ENCODE results near the gene ZC3HAV1.
A peak's percentile ranks its signal among the peaks of the same experiment; 100 is the strongest.

The ZC3HAV1 gene

DNA sequence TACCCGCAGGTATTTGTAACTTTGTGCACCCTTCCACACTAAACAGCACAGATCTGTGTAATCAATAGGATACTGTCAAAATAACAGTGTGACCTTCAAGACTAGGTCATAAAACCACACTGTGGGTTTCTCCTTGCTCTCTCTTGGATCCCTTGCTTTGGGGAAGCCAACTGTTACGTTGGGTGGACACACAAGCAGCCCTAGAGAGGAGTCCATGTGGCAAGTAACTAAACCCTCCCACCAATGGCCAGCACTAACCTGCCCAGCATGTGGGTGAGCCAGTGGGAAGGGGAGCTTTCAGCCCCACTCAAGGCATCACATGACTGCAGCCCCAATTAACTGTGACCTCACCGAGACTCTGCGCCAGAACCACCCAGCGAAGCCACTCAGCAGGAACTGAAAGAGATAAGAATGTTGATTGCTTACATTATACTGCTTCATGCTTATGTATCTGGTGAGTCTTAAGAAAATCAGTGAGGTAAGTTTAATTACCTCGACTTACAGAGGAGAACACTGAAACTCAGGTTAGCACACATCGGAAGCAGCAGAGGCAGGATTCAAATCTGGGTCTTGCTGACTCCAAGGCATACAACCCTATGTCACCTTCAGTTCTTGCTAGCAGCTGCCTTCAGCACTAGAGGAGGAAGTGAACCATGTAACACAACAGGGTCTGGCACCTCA, 9.4 kb upstream of the ZC3HAV1 start (continued):
- no peak for TF ChIP-seq ZNF184 (tag by site-specific recombination; IDR thresholded peaks at IDR 0.05)
- 0 out of 2 replicates have a peak, but pooled peaks have one; percentile 12 for TF ChIP-seq ZNF843 (tag by site-specific recombination; IDR thresholded peaks at IDR 0.05)
- no peak; the same call in 1 of the 2 replicates for TF ChIP-seq KLF7 (tag by site-specific recombination; IDR thresholded peaks at IDR 0.05; ENCODE audit: borderline replicate concordance)
- TF ChIP-seq, protein P1, sequence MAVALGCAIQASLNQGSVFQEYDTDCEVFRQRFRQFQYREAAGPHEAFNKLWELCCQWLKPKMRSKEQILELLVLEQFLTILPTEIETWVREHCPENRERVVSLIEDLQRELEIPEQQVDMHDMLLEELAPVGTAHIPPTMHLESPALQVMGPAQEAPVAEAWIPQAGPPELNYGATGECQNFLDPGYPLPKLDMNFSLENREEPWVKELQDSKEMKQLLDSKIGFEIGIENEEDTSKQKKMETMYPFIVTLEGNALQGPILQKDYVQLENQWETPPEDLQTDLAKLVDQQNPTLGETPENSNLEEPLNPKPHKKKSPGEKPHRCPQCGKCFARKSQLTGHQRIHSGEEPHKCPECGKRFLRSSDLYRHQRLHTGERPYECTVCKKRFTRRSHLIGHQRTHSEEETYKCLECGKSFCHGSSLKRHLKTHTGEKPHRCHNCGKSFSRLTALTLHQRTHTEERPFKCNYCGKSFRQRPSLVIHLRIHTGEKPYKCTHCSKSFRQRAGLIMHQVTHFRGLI (tag by site-specific recombination; IDR thresholded peaks at IDR 0.05), result peak; percentile 38; the same call in 1 of the 2 replicates
- peak; percentile 73; the same call in 1 of the 2 replicates for TF ChIP-seq ZNF660 (tag by site-specific recombination; IDR thresholded peaks at IDR 0.05)
- TF ChIP-seq BCL11A (tag by site-specific recombination; IDR thresholded peaks at IDR 0.05; ENCODE audit: low read depth), result peak; percentile 57; the same call in 1 of the 2 replicates
- TF ChIP-seq FEZF1 (tag by site-specific recombination; IDR thresholded peaks at IDR 0.05), result 0 out of 2 replicates have a peak, but pooled peaks have one; percentile 23
- TF ChIP-seq ZNF366 (tag by site-specific recombination; conservative IDR thresholded peaks at IDR 0.05), result peak; percentile 59; the same call in 1 of the 2 replicates
- TF ChIP-seq ZIC2 (tag by site-specific recombination; IDR thresholded peaks at IDR 0.05), result peak; percentile 86
- TF ChIP-seq ZNF76 (tag by site-specific recombination; IDR thresholded peaks at IDR 0.05; ENCODE audit: borderline replicate concordance, low read depth), result no peak
- TF ChIP-seq ZNF670 (tag by site-specific recombination; IDR thresholded peaks at IDR 0.05; ENCODE audit: low read depth), result no peak
- 0 out of 2 replicates have a peak, but pooled peaks have one; percentile 38 for TF ChIP-seq ZNF610 (tag by site-specific recombination; IDR thresholded peaks at IDR 0.05; ENCODE audit: borderline replicate concordance)
- TF ChIP-seq ZFP69B (tag by site-specific recombination; IDR thresholded peaks at IDR 0.05), result no peak; the same call in 1 of the 2 replicates
- TF ChIP-seq, protein P2, sequence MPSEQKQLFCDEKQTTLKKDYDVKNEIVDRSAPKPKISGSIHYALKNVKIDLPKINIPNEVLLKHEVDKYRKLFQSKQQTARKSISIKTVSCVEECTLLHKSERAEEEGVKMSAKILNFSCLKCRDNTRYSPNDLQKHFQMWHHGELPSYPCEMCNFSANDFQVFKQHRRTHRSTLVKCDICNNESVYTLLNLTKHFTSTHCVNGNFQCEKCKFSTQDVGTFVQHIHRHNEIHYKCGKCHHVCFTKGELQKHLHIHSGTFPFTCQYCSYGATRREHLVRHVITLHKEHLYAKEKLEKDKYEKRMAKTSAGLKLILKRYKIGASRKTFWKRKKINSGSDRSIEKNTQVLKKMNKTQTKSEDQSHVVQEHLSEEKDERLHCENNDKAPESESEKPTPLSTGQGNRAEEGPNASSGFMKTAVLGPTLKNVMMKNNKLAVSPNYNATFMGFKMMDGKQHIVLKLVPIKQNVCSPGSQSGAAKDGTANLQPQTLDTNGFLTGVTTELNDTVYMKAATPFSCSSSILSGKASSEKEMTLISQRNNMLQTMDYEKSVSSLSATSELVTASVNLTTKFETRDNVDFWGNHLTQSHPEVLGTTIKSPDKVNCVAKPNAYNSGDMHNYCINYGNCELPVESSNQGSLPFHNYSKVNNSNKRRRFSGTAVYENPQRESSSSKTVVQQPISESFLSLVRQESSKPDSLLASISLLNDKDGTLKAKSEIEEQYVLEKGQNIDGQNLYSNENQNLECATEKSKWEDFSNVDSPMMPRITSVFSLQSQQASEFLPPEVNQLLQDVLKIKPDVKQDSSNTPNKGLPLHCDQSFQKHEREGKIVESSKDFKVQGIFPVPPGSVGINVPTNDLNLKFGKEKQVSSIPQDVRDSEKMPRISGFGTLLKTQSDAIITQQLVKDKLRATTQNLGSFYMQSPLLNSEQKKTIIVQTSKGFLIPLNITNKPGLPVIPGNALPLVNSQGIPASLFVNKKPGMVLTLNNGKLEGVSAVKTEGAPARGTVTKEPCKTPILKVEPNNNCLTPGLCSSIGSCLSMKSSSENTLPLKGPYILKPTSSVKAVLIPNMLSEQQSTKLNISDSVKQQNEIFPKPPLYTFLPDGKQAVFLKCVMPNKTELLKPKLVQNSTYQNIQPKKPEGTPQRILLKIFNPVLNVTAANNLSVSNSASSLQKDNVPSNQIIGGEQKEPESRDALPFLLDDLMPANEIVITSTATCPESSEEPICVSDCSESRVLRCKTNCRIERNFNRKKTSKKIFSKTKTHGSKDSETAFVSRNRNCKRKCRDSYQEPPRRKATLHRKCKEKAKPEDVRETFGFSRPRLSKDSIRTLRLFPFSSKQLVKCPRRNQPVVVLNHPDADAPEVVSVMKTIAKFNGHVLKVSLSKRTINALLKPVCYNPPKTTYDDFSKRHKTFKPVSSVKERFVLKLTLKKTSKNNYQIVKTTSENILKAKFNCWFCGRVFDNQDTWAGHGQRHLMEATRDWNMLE (tag by site-specific recombination; conservative IDR thresholded peaks at IDR 0.05; ENCODE audit: low read depth), result 0 out of 2 replicates have a peak, but pooled peaks have one; percentile 36
- TF ChIP-seq ZNF600 (tag by site-specific recombination; IDR thresholded peaks at IDR 0.05), result peak; percentile 93
- 0 out of 2 replicates have a peak, but pooled peaks have one; percentile 11 for TF ChIP-seq SCRT2 (tag by site-specific recombination; IDR thresholded peaks at IDR 0.05)
- peak; percentile 90 for TF ChIP-seq EGR2 (tag by site-specific recombination; IDR thresholded peaks at IDR 0.05; ENCODE audit: low read depth)
- peak; percentile 52 for TF ChIP-seq SP7 (tag by site-specific recombination; IDR thresholded peaks at IDR 0.05)
- TF ChIP-seq, protein P3, sequence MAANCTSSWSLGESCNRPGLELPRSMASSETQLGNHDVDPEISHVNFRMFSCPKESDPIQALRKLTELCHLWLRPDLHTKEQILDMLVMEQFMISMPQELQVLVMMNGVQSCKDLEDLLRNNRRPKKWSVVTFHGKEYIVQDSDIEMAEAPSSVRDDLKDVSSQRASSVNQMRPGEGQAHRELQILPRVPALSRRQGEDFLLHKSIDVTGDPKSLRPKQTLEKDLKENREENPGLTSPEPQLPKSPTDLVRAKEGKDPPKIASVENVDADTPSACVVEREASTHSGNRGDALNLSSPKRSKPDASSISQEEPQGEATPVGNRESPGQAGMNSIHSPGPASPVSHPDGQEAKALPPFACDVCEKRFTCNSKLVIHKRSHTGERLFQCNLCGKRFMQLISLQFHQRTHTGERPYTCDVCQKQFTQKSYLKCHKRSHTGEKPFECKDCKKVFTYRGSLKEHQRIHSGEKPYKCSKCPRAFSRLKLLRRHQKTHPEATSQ (tag by site-specific recombination; IDR thresholded peaks at IDR 0.05), result no peak
- TF ChIP-seq ZBTB8A (tag by site-specific recombination; IDR thresholded peaks at IDR 0.05), result peak; percentile 83
- peak; percentile 20; the same call in 1 of the 2 replicates for TF ChIP-seq ZBTB20 (tag by site-specific recombination; IDR thresholded peaks at IDR 0.05)
- TF ChIP-seq, protein P4, sequence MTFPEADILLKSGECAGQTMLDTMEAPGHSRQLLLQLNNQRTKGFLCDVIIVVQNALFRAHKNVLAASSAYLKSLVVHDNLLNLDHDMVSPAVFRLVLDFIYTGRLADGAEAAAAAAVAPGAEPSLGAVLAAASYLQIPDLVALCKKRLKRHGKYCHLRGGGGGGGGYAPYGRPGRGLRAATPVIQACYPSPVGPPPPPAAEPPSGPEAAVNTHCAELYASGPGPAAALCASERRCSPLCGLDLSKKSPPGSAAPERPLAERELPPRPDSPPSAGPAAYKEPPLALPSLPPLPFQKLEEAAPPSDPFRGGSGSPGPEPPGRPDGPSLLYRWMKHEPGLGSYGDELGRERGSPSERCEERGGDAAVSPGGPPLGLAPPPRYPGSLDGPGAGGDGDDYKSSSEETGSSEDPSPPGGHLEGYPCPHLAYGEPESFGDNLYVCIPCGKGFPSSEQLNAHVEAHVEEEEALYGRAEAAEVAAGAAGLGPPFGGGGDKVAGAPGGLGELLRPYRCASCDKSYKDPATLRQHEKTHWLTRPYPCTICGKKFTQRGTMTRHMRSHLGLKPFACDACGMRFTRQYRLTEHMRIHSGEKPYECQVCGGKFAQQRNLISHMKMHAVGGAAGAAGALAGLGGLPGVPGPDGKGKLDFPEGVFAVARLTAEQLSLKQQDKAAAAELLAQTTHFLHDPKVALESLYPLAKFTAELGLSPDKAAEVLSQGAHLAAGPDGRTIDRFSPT (tag by site-specific recombination; IDR thresholded peaks at IDR 0.05), result peak; percentile 71; the same call in 1 of the 2 replicates
- peak; percentile 66 for TF ChIP-seq GLIS2 (tag by site-specific recombination; IDR thresholded peaks at IDR 0.05)
- TF ChIP-seq, protein P5, sequence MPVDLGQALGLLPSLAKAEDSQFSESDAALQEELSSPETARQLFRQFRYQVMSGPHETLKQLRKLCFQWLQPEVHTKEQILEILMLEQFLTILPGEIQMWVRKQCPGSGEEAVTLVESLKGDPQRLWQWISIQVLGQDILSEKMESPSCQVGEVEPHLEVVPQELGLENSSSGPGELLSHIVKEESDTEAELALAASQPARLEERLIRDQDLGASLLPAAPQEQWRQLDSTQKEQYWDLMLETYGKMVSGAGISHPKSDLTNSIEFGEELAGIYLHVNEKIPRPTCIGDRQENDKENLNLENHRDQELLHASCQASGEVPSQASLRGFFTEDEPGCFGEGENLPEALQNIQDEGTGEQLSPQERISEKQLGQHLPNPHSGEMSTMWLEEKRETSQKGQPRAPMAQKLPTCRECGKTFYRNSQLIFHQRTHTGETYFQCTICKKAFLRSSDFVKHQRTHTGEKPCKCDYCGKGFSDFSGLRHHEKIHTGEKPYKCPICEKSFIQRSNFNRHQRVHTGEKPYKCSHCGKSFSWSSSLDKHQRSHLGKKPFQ (tag by site-specific recombination; IDR thresholded peaks at IDR 0.05), result peak; percentile 52

Measured in HEK293 (cell line).